Measurements from ENCODE around the gene CCNB1IP1.
"Not testable (repeated sequence)": the region's sequence is repeated elsewhere in the genome, so short reads cannot be mapped to it uniquely, and the experiment has no call there.

CCNB1IP1 gene

GRCh38 chr14:20334017-20334416, 938 bp upstream of the CCNB1IP1 start:
- in situ Hi-C loops (cut with MboI; ENCODE audit: low sequenced_read_pairs): no loop called here

DNA sequence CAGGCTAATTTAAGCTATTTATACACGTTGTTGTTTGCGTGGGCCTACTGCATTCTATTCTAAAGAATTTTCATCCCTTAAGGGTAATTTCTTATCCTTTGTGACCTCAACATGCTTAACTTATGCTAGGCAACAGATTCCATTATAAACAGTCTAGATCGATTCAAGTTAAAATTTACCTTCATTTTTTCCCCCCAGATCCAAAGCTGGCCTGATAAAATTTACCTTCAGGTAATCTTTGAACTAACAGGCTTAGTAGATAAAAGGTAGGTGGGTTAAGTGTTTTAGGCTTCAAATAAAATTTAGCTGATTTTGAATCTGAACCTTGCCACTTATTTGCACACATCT, 389 bp upstream of the CCNB1IP1 start:
- in situ Hi-C loops (cut with MboI; ENCODE audit: low sequenced_read_pairs): no loop called here

- in situ Hi-C loops (cut with MboI; ENCODE audit: low sequenced_read_pairs): no loop called here
Observed at GRCh38 chr14:20332431-20332787, 670 bp downstream of the CCNB1IP1 start.

DNA sequence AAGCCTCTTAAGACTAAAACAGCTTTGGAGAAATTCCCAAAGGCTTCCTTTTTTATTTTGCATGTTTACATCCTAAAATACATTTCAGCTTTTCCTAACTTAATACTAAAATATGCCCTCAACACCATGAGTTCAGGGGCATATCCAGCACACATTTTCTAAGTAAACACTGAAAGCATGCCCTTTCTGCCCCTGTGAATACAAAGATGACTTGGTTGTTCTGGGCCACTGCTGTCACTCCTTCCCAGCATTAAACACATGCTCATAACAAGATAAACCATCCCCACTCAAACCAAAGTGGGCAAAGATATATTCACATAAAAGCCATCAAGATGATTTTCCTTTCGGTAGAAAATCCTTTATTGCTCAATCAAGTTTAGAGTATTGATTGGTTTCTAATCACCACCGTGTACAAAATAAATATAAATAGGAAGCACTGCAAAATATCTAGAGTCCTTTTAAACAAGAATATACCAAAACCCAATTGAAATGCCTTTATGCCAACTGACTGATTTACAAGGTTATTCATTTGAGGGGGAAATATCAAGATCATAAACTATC, 1.9 kb downstream of the CCNB1IP1 start:
- in situ Hi-C loops (cut with MboI; ENCODE audit: low sequenced_read_pairs): no loop called here

DNA sequence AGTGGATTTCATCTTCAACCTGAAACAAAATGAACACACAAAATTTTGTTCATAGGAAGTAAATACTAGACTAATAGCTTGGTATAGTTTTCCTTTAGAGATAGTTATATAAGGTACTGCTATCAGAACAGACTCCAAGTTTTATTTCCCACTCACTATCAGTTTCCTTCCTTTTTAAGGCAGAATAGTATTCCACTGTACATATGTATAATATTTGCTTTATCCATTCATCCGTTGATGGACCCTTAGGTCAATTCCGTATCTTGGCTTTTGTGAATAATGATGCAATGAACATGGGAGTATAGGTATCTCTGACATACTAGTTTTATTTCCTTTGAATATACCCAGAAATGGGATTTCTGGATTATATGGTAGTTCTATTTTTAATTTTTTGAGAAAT, 3.7 kb downstream of the CCNB1IP1 start:
- in situ Hi-C loops (cut with MboI; ENCODE audit: low sequenced_read_pairs): loop anchor here (10.0 kb wide), 1 partner anchor 275 kb away; no protein-coding TSS in a partner anchor

GRCh38 chr14:20328705-20329104, 4.4 kb downstream of the CCNB1IP1 start:
- in situ Hi-C loops (cut with MboI; ENCODE audit: low sequenced_read_pairs): loop anchor here (10.0 kb wide), 1 partner anchor 276 kb away; no protein-coding TSS in a partner anchor

GRCh38 chr14:20327005-20327869, 5.8 kb downstream of the CCNB1IP1 start:
- in situ Hi-C loops (cut with MboI; ENCODE audit: low sequenced_read_pairs): loop anchor here (10.0 kb wide), 1 partner anchor 278 kb away; no protein-coding TSS in a partner anchor

GRCh38 chr14:20317720-20318119, 15.4 kb downstream of the CCNB1IP1 start:
- in situ Hi-C loops (cut with MboI; ENCODE audit: low sequenced_read_pairs): no loop called here

DNA sequence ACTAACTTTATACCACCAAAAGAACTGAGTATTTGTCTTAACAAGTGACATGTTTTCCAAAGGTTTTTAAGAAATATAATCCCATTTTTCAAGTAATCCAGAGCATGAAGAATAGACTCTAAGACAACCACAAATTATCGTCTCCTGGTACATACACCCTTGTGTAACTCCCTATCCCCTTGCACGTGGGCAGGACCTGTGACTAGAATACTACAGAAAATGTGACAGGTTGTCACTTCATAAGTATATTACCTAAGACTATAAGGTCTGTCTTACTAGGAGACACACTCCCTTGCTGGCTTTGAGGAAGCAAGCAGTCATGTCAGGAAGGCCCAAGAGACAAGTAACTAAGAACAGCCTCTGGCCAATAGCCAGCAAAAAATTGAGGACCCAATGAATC, 19.1 kb downstream of the CCNB1IP1 start:
- in situ Hi-C loops (cut with MboI; ENCODE audit: low sequenced_read_pairs): no loop called here

DNA sequence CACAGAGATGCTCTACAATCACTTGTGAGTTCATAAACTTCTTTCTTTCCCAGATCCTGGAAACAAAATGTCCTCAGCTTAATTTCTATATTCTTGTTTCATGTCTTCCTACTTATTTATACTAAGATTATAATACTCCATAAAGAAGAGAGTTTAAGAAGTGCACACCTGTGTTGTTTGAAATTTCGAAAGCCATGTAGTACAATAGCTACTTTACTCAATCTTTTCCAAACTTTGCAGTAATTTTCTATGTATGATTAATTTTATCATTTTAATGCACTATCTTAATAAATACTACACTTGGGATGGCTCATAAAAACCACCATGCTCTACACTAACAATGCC, 27.0 kb downstream of the CCNB1IP1 start:
- in situ Hi-C loops (cut with MboI; ENCODE audit: low sequenced_read_pairs): no loop called here

DNA sequence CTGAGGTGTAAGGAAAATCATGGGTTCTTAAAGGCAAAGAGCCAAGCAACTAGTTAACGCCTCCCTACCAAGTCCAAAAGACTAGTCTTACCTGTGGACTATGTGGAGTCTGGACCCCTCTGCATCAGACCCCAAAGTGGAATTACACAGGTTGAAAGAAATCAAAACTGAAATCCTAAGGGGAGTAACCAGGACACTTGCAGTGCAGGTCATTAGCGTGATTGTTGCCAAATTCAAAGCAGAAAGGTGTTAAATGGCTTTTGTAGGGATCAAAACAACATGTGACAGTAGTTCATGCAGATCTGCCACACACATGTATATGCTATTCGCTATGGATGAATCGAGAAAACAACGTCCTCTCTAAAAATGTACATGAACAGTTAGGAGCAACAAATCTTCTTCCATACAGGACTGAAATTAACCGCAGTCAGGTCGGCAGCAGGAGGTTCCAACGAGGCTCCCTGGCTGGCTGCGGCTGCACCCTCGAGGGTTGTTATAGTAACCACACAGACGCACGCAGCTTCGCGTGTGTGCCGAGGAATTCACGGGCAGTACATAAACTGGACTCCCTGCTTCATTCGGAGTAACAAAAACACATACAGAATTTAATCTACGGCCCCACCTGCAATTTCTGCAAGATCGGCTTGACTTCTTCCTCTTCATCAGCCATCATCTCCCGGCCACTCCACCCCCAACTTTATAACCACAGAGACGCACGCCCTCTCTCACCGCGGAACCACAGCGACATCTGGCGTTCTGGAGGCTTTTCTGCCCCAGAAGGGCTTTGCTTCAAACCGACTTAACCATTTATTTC, 27.6 kb downstream of the CCNB1IP1 start, which contains the start of gene TTC5:
TSS of gene TTC5 (minus strand) at position 687 of the 814 bp plus-strand sequence. CDS start at position 673, 14 bp downstream.
- in situ Hi-C loops (cut with MboI; ENCODE audit: low sequenced_read_pairs): no loop called here

- in situ Hi-C loops (cut with MboI; ENCODE audit: low sequenced_read_pairs): no loop called here
Observed at GRCh38 chr14:20302042-20302755, 30.9 kb downstream of the CCNB1IP1 start.

GRCh38 chr14:20295067-20295466, 38.0 kb downstream of the CCNB1IP1 start:
- in situ Hi-C loops (cut with MboI; ENCODE audit: low sequenced_read_pairs): no loop called here

DNA sequence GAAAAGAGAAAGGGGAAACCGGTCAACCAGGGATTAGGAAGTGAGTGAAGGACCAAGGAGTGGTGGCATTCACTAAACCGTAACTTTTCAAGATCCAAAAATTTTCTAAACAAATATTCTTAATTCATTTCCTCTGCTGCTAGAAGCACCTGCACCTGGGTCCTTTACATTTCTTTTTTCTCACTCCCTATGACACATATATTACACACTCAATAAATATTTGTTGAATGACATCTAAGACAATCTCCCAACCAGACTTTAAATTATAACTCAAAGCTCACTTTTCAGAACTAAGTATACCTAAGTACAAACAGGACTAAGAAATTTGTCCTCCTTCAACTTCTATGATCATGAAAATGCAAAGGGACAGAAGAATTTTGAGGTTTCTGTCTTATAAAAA, 38.4 kb downstream of the CCNB1IP1 start:
- in situ Hi-C loops (cut with MboI; ENCODE audit: low sequenced_read_pairs): no loop called here

GRCh38 chr14:20281998-20282397, 51.1 kb downstream of the CCNB1IP1 start:
- in situ Hi-C loops (cut with MboI; ENCODE audit: low sequenced_read_pairs): not testable (repeated sequence)

DNA sequence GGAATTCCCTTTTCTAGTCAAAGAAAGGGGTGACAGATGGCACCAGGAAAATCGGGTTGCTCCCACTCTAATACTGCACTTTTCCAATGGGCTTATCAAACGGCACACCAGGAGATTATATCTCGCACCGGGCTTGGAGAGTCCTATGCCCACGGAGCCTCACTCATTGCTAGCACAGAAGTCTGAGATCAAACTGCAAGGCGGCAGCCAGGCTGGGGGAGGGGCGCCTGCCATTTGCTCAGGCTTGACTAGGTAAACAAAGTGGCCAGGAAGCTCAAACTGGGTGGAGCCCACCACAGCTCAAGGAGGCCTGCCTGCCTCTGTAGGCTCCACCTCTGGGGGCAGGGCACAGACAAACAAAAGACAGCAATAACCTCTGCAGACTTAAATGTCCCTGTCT, 52.8 kb downstream of the CCNB1IP1 start:
- in situ Hi-C loops (cut with MboI; ENCODE audit: low sequenced_read_pairs): not testable (repeated sequence)

- in situ Hi-C loops (cut with MboI; ENCODE audit: low sequenced_read_pairs): no loop called here
Observed at GRCh38 chr14:20278414-20278813, 54.7 kb downstream of the CCNB1IP1 start.

GRCh38 chr14:20277409-20277808, 55.7 kb downstream of the CCNB1IP1 start:
- in situ Hi-C loops (cut with MboI; ENCODE audit: low sequenced_read_pairs): no loop called here

GRCh38 chr14:20274062-20274461, 59.0 kb downstream of the CCNB1IP1 start:
- in situ Hi-C loops (cut with MboI; ENCODE audit: low sequenced_read_pairs): no loop called here

DNA sequence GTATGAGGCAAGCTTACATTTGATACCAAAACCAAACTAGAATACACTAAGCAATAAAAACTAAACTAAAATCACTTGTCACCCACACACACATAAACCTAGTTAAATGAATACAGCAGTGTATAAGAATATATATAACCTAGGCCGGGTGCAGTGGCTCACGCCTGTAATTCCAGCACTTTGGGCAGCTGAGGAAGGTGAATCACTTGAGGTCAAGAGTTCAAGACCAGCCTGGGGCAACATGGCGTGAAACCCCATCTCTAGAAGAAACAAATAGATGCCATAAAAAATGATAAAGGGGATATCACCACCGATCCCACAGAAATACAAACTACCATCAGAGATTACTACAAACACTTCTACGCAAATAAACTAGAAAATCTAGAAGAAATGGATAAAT, 68.7 kb downstream of the CCNB1IP1 start:
- in situ Hi-C loops (cut with MboI; ENCODE audit: low sequenced_read_pairs): not testable (repeated sequence)

GRCh38 chr14:20262642-20263128, 70.4 kb downstream of the CCNB1IP1 start:
- in situ Hi-C loops (cut with MboI; ENCODE audit: low sequenced_read_pairs): no loop called here
